Stimulated activated CD4-positive, alpha-beta T cell treated with anti-CD3 and anti-CD28 coated beads, Interleukin-12 subunit alpha, Interleukin-12 subunit beta, amount 100 ng/mL, for 24 hours (primary cell): ENCODE data around the gene CARS2.
"Not testable (repeated sequence)": the region's sequence is repeated elsewhere in the genome, so short reads cannot be mapped to it uniquely, and the experiment has no call there.

Experiments
- DNase-seq, 2 experiments: peaks; one replicate each; pipeline ENCODE4 v3.0.0-alpha.2; 2020; ENCODE audit warnings: low read depth in 2 of 2

CARS2 gene

DNA sequence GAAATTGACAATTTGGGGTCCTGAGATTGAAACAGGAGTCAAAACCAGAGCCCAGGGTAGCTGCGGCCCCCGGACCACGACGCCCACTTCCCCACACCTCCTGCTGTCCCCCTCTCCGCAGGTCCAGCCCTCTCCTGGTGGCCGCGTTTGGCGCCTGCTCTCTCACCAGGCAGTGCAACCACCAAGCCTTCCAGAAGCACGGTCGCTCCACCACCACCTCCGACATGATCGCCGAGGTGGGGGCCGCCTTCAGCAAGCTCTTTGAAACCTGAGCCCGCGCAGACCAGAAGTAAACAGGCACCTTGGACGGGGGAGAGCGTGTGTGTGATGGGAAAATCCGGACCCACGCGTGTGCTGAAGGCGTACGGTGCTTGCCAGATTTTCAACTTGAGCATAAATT lies 67.7 kb downstream of the CARS2 start:
- no peak for DNase-seq

DNA sequence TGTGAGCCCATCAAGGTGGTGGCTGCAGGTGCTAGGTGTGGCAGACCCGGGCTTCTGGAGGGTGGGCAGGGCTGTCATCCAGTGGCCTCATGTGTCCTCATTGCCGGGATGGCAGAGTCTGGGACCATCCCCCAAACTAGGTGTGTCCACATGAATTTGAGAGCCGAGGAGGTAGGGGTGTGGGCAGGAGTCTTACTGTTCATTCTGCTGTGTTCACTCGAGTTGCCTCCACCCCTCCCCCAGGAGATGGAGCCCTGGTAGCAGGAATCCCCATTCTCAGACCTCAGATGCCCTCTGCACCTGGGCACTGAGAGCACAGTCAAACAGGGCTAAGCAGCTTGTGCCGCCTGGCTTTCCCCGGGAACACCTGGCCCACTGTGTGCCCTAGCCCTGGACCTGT lies 68.2 kb downstream of the CARS2 start:
- no peak for DNase-seq

DNA sequence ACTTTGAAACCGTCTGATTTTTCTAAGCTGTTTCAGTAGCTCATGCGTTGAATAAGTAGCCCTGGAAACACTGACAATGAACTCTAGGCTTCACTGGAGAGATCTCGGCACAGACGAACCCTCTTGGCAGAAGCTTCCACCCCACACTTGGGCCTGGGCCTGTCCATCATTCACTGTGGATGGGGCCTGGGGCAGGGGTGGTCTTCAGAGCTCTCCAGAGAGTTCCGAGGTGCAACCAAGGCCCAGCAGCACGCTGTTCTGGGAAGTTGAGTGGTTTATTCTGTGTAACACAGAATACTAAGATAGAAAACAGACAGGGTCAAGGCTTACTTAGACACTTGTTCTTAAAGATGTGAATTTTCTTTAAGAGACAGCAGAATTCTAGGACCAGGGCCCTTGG lies 68.6 kb downstream of the CARS2 start:
- no peak for DNase-seq

DNA sequence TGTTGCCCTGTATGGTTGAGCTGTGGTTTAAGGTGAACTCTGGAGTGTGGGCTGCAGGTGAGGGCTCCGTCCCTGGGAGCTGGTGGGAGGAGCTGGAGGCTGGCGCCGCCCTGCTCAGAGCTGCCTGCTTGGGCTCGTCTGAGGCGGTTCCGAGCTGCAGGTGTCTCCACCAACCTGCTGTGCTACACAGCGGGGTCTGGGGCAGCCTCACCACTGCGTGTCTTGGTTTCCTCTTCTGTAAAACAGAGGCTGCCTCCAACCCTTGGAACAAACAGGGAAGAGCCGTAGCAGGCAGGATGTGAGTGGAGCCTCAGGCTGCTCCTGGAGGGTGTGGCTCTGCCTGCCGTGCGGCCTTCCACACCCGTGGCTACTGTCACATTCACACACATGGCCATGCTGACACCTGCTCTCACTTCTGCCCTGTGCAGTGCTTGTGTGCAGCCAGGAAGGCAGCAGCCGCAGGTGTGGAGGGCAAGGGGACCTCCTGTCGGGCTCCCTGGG lies 69.2 kb downstream of the CARS2 start:
- DNase-seq: no peak

- no peak for DNase-seq
Observed at GRCh38 chr13:110636053-110636475, 69.9 kb downstream of the CARS2 start.

DNA sequence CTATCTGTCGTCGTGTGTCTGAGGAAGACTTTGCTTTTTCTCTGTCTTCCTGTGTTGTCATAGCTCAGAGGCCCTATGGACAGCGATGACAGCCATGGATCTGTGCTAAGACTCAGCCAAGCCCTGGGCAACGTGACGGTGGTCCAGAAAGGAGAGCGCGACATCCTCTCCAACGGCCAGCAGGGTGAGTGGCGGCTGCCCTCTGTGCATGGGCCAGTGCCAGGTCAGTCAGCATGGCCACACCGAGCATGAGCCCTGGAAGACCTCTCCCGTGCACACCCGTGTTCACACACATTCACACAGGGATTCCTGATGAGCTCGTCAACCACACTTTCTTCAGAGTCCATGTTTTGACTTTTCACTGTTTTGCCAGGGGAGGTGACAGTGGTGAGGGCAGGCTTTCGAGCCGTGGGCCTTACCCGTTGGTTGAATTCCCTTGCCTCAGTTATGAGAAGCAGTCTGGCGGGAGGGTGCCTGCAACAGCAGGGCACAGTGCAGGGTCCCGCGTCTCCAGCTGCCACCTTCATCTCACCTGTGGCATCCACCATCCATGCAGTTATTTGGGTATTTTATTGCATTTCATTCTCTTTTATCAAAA lies 70.4 kb downstream of the CARS2 start:
- no peak for DNase-seq

- DNase-seq: no peak
Observed at GRCh38 chr13:110634558-110634957, 71.4 kb downstream of the CARS2 start.

GRCh38 chr13:110633776-110634175 lies 72.1 kb downstream of the CARS2 start:
- DNase-seq: no peak

GRCh38 chr13:110632255-110632654 lies 73.7 kb downstream of the CARS2 start:
- not testable (repeated sequence) for DNase-seq

DNA sequence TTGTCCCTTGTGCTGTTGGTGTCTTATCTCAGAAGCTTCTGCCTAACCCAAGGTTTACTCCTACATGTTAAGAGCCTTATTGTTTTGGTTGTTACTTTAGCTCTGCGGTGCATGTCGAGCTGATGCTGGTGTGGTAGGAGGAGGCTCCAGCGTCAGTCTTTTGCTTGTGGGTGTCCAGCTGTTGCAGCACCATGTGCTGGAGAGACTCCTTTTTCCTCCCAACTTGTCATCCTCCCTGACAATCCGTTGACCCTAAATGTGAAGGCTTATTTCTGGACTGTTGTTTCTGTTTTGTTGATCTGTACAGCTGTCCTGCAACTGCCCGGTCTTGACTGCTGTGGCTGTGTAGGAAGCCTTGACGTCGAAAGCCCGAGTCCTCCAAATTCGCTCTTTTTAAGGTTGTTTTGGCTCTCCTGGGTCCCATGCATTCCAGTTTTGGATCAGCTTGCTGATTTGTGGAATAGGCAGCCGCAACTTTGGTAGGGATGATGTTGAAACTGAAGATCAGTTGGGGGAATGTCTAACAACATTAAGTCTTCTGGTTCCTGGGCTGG lies 75.3 kb downstream of the CARS2 start:
- DNase-seq: no peak

GRCh38 chr13:110629735-110630134 lies 76.2 kb downstream of the CARS2 start:
- DNase-seq: no peak

DNA sequence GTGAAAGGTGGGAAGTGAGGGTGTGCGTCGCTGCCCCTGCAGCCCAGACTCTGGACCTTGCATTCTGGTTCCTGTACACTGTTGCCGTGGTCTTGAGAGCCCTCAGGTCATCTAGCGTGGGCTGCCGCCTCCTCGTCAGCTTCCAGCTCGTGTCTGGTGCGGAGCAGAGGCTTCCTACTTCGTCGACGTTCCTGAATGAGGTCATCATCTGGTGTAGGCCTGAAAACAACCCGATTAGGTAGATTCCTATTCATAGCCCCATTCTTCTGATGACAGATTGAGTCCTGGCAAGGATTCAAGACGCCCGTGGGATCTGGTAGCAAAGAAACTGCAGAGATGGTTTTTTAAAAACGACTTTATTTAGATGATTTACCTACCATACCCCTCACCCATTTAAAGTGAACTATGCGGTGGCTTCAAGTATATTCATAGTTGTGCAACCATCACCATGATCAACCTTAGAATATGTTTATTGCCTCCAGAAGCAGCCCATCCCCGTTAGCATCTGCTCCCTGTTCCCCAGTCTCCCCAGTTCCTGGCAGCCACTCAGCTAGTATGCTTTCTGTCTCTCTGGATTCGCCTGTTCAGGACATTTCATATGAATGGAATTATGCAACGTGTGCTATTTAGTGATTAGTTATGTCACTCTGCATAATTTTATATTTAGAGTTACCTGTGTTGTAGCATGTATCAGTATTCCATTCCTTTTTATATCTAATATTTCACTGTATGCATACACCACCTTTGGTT lies 76.8 kb downstream of the CARS2 start:
- no peak for DNase-seq

DNA sequence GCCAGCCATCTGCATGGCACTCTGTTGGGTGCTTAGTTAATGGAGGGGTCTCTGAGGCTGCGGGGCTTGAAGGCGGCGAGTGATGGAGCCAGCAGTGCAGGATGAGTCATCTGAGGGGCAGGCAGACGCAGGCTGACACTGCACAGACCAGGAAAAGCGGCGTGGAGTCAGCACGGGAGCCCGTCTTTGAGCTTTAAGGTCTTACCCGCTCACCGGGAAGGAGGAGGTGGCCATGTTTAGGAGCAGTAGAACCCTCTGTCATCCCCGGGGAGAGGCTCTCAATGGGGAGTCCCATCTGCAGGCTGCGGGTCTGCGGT lies 77.5 kb downstream of the CARS2 start:
- no peak for DNase-seq

GRCh38 chr13:110627761-110628476 lies 78.0 kb downstream of the CARS2 start:
- DNase-seq: no peak

- DNase-seq: no peak
Observed at GRCh38 chr13:110627351-110627750, 78.6 kb downstream of the CARS2 start.

GRCh38 chr13:110626521-110626920 lies 79.4 kb downstream of the CARS2 start:
- no peak for DNase-seq

DNA sequence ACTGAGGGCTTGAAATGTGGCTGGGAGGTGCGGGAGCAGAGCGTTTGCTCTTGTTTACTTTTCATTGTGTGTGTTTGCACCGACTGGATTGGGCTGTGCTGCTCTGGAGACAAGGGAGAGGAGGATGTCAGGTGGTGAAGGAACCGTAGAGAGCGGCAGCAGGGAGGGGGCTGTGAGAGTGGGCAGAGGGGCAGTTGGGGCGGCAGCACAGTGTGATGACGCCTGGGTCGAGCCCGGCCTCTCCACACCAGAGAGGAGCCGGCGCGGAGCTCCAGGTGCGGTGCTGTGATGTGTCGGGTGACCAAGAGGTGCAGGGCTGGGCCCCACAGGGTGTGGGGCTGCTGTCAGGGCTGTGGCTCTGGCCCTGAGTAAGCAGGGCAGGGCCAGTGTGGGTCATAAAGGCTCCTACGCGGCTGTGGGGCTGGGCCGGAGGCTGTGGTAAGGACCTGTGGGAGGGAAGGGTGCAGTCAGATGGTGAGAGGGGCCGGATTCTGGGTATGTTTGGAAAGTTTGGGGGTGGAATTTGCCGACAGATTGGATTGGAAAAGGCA lies 80.1 kb downstream of the CARS2 start:
- no peak for DNase-seq

- no peak for DNase-seq
Observed at GRCh38 chr13:110624766-110625756, 80.9 kb downstream of the CARS2 start.

DNA sequence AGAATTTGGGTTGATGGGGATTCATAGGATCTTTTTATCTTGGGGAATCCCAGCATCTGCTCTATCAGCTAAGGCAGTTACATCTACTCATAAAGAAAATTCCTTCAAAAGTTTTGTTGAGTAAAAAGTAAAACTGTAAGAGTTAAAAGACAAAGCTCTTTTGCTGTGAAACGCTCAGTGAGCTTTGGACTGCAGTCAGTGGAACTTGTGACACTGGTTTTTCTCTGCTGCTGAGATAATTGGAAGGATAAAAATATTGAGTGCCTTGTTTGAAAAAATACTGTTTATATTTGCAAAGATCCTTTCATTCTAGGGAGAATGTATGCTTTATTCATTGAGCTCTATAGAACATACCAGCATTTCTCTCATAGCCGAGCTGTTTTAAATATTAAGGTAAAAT lies 85.3 kb downstream of the CARS2 start:
- DNase-seq: no peak

DNA sequence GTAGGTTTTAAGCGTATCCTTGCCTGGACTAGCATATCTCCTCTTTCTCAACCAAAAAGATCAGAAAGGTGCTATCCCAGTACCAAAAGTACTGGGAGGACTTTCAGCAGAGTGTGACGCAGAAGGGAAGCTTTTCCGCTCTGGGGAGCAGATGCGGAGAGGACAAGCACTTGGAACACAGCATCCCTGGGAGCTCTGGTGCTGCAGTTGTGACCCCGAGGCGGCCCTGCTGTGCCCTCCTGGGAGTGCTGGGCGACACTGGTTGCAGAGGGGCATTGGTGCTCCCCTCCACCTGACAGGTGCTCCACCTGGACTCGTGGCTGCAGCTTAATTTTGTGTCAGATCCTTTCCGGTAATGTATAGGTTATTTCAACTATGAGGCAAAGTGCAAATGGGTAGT lies 87.1 kb downstream of the CARS2 start:
- DNase-seq: no peak

- no peak for DNase-seq
Observed at GRCh38 chr13:110618167-110618566, 87.7 kb downstream of the CARS2 start.
